Osteoblast (primary cell): Measurements from ENCODE around the gene CSTB. TPM values are rescaled to one million over a fixed set of nuclear protein-coding genes. Genes with fewer than 3 reads are reported as not detected.

ENCODE experiments used
- DNase-seq: peaks from one replicate; pipeline ENCODE4 v3.0.0; 2011; ENCODE audit warnings: low spot score, mixed read lengths; ENCODE audit not compliant: insufficient read length; ENCODE audit errors: missing footprints
- H2AFZ ChIP-seq: 2 replicates; pipeline ENCODE4 v1.6.0; 2011; ENCODE audit warnings: mild to moderate bottlenecking, low read length
- H3K27ac ChIP-seq: 2 replicates; pipeline ENCODE4 v1.5.1; 2011; ENCODE audit warnings: mild to moderate bottlenecking, low read depth, low read length, moderate library complexity
- H3K27me3 ChIP-seq: 2 replicates; pipeline ENCODE4 v1.6.0; 2012; ENCODE audit warnings: mild to moderate bottlenecking, control low read depth, inconsistent platforms, low read length, moderate library complexity; ENCODE audit not compliant: insufficient read depth
- H3K36me3 ChIP-seq: 2 replicates; pipeline ENCODE4 v1.5.1; 2011; ENCODE audit warnings: mild to moderate bottlenecking, low read length, control low read depth, moderate library complexity; ENCODE audit not compliant: insufficient read depth
- H3K4me1 ChIP-seq: 2 replicates; pipeline ENCODE4 v1.5.1; 2011; ENCODE audit warnings: mild to moderate bottlenecking, low read length, control low read depth, moderate library complexity; ENCODE audit not compliant: insufficient read depth
- H3K4me2 ChIP-seq: 2 replicates; pipeline ENCODE4 v1.6.0; 2011; ENCODE audit warnings: mild to moderate bottlenecking, low read length; ENCODE audit not compliant: insufficient read depth
- H3K4me3 ChIP-seq: fragments of 200-600 bp; sonication (generic); 3 replicates; pipeline ENCODE4 v1.5.1; 2012; ENCODE audit warnings: mild to moderate bottlenecking, low read length, inconsistent platforms; ENCODE audit not compliant: insufficient read depth
- H3K79me2 ChIP-seq: 2 replicates; pipeline ENCODE4 v1.6.0; 2012; ENCODE audit warnings: mild to moderate bottlenecking, low read length, control low read depth, inconsistent platforms; ENCODE audit not compliant: insufficient read depth
- H3K9me3 ChIP-seq: 2 replicates; pipeline ENCODE4 v1.5.1; 2011; ENCODE audit warnings: low read depth, low read length, control low read depth
- H4K20me1 ChIP-seq: 2 replicates; pipeline ENCODE4 v1.6.0; 2012; ENCODE audit warnings: mild to moderate bottlenecking, low read length, control low read depth; ENCODE audit not compliant: insufficient read depth
- total RNA-seq: library from RNA; depleted of rRNA; stranded (reverse); fragments of >200 nt; gene quantifications from 2 replicates; pipeline ENCODE4 v1.2.3, GENCODE V29; 2012
- TF ChIP-seq, protein P1 (sequence below): IDR thresholded peaks from 2 replicates; pipeline ENCODE4 v1.5.1; 2011; ENCODE audit warnings: mild to moderate bottlenecking, low read depth, low read length, moderate library complexity; ENCODE audit errors: extremely low read depth

Gene CSTB
- total RNA-seq, 1 donor: 14.8 TPM

DNA sequence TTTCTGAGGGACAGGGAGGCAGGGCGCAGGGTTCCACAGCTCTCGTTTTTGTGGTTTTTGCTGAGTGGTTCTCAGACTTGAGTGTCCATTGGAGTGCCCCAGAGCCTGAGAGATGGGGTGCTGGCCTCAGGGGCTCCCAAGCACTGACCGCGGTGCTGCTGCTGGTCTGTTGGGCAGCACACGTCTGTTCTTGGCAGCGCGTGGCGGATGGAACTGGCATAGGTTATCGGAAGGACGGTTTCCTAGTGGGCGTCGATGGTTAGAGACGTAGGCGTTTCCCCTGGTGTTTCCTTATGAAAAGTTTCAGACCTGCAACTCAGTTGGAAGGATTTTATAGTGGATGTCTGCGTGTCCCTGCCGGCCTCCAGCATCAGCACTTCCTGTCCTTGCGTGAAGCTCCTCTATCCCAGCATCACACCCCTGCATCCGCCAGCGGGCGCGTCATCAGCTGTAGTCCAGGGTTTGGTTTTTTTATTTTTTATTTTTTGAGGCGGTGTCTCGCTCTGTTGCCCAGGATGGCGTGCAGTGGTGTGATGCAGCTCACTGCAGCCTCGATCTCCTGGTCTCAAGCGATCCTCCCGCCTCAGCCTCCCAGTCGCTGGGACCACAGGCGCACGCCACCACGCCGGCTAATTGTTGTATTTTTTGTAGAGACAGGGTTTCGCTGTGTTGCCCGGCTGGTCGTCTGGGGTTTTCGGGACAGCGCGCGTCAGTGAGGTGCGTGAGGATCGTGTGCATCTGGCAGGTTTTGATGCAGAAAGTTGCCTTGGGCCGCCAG is 25.1 kb upstream of the CSTB start:
- no peaks in the 10 kb centered on the region for H3K79me2 ChIP-seq
- peaks cover 68% of the 10 kb centered on the region for H3K36me3 ChIP-seq
- no peak overlapping the region for H2AFZ ChIP-seq
- no peak overlapping the region for H3K4me3 ChIP-seq
- peaks cover 21% of the 10 kb centered on the region for H4K20me1 ChIP-seq
- no peaks in the 10 kb centered on the region for H3K4me1 ChIP-seq
- TF ChIP-seq, protein P1, sequence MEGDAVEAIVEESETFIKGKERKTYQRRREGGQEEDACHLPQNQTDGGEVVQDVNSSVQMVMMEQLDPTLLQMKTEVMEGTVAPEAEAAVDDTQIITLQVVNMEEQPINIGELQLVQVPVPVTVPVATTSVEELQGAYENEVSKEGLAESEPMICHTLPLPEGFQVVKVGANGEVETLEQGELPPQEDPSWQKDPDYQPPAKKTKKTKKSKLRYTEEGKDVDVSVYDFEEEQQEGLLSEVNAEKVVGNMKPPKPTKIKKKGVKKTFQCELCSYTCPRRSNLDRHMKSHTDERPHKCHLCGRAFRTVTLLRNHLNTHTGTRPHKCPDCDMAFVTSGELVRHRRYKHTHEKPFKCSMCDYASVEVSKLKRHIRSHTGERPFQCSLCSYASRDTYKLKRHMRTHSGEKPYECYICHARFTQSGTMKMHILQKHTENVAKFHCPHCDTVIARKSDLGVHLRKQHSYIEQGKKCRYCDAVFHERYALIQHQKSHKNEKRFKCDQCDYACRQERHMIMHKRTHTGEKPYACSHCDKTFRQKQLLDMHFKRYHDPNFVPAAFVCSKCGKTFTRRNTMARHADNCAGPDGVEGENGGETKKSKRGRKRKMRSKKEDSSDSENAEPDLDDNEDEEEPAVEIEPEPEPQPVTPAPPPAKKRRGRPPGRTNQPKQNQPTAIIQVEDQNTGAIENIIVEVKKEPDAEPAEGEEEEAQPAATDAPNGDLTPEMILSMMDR: no peak
- H3K27ac ChIP-seq: no peak overlapping the region
- no peak overlapping the region for H3K4me2 ChIP-seq
- H3K27me3 ChIP-seq: no peaks in the 10 kb centered on the region
- DNase-seq: no peak
- H3K9me3 ChIP-seq: no peaks in the 10 kb centered on the region

DNA sequence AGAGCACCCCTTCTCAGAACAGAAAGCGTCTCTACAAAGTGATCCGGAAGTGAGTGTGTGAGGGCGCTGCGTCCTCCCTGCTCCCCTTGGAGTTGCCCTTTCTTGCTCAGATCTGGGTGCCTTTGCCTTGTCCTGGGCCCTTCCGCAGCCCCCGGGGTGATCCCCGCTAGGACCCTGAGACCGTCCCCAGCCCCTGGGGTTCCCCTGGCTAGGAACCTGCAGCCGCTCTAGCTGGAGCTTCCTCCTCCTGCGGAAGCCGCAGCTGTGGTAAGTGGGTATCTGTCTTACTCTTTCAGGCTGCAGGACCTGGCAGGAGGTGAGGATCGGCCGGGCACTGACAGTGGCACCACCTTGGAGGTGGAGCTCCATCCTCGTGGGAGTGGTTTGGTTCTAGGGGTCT is 24.5 kb upstream of the CSTB start:
- Histone ChIP-seq H3K9me3 (no peaks in the 10 kb centered on the region), H2AFZ (no peak overlapping the region), H3K4me1 (no peaks in the 10 kb centered on the region), H4K20me1 (peaks cover 17% of the 10 kb centered on the region), H3K4me3 (no peak overlapping the region), H3K27ac (no peak overlapping the region), H3K36me3 (peaks cover 74% of the 10 kb centered on the region), H3K79me2 (no peaks in the 10 kb centered on the region), H3K27me3 (no peaks in the 10 kb centered on the region), H3K4me2 (no peak overlapping the region)
- DNase-seq: no peak
- TF ChIP-seq, protein P1: no peak

DNA sequence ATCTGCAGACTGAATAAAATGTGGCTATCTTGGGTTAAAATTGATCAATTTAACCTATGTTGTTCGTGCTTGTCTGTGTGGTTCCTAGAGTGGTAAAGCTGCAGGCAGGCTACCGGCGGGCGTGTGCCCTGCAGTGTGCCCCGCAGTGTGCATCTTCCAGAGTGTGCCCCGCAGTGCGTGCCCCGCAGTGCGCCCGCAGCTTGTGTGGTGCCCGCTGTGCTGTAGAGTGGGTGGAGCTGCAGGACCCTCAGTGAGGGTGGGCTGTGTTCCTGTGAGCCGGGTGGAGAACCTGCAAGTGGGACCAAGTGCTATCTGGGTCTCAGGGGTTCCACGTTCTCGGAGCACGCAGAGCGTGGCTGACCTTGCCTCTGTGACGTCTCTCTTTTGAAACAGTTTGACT is 24.0 kb upstream of the CSTB start:
- Histone ChIP-seq H3K9me3 (no peaks in the 10 kb centered on the region), H4K20me1 (peaks cover 17% of the 10 kb centered on the region), H3K4me1 (no peaks in the 10 kb centered on the region), H3K36me3 (peaks cover 79% of the 10 kb centered on the region), H3K4me3 (no peak overlapping the region), H3K4me2 (no peak overlapping the region), H2AFZ (no peak overlapping the region), H3K27ac (no peak overlapping the region), H3K27me3 (no peaks in the 10 kb centered on the region), H3K79me2 (peaks cover 1% of the 10 kb centered on the region)
- TF ChIP-seq, protein P1: no peak
- no peak for DNase-seq

DNA sequence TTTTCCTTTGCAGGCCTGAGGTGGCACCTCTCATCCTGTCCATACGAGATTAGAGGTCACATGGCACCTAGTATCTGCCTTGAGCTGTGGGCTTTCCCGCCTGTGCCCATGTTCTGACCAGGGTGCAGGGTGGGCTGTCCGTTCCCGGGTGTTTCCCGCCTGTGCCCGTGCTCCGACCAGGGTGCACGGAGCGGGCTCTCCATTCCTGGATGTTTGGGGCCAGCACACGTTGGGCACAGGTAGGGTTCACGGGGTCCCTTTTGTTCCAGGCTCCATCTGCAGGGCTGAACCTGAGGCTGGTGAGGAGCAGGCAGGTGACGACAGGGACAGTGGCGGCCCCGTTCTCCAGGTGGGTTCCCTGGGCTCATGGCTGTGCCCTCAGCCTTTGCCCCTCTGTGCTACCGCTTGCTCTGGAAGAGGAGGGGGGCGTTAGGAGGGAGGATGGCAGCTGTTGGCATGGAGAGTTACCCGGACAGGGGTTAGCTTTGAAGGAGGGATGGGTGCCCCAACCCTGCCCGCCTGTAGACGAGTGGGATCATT is 23.3 kb upstream of the CSTB start:
- Histone ChIP-seq H3K79me2 (peaks cover 9% of the 10 kb centered on the region), H2AFZ (no peak overlapping the region), H3K4me2 (no peak overlapping the region), H3K27ac (no peak overlapping the region), H3K9me3 (no peaks in the 10 kb centered on the region), H3K4me1 (no peaks in the 10 kb centered on the region), H3K36me3 (peaks cover 86% of the 10 kb centered on the region), H4K20me1 (peaks cover 21% of the 10 kb centered on the region), H3K27me3 (no peaks in the 10 kb centered on the region), H3K4me3 (no peak overlapping the region)
- DNase-seq: no peak
- TF ChIP-seq, protein P1: no peak
